HG02884 (cell line): ENCODE data around the gene ZNF839.
"Not testable (repeated sequence)": the region's sequence is repeated elsewhere in the genome, so short reads cannot be mapped to it uniquely, and the experiment has no call there.

Experiments
- ATAC-seq: cut with Tn5 transposase; IDR thresholded peaks from one replicate; pipeline ENCODE4 v1.9.1; 2021; ENCODE audit warnings: mild to moderate bottlenecking, moderate library complexity; ENCODE audit not compliant: unreplicated experiment

Gene ZNF839

DNA sequence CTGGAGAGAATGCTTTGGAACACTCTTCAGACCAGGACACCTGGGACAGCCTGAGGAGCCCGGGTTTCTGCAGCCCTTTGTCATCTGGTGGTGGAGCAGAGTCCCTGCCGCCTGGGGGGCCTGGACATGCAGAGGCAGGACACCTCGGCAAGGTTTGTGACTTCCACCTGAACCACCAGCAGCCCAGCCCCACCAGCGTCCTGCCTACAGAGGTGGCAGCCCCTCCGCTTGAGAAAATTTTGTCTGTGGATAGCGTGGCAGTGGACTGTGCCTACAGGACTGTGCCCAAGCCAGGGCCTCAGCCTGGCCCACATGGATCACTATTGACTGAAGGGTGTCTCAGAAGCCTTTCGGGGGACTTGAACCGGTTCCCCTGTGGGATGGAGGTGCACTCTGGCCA, 22.0 kb downstream of the ZNF839 start:
- no peak for ATAC-seq

DNA sequence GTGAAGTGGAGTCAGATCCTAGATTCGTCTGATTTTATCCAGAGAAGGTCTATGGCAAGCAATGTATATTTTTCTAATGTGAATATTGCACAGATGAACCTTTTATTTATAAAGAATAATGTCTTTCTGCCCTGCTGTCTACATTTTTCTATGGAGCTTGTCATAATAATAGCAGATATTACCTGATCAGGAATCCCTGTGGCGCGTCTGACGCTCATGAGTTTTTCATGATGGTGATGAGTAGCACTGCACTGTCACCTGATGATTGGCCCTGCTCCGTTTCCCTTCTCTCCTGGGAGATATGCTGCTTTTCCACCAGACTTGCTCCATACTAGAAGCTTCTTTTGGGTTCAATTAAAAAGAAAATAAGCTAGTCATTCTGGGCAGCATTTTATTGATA, 22.7 kb downstream of the ZNF839 start:
- ATAC-seq, result no peak

GRCh38 chr14:102344084-102344483, 24.5 kb downstream of the ZNF839 start:
- ATAC-seq, result no peak

GRCh38 chr14:102344485-102344884, 24.9 kb downstream of the ZNF839 start:
- no peak for ATAC-seq

GRCh38 chr14:102345232-102345631, 25.7 kb downstream of the ZNF839 start:
- ATAC-seq, result no peak

GRCh38 chr14:102346645-102347044, 27.1 kb downstream of the ZNF839 start:
- ATAC-seq, result no peak

DNA sequence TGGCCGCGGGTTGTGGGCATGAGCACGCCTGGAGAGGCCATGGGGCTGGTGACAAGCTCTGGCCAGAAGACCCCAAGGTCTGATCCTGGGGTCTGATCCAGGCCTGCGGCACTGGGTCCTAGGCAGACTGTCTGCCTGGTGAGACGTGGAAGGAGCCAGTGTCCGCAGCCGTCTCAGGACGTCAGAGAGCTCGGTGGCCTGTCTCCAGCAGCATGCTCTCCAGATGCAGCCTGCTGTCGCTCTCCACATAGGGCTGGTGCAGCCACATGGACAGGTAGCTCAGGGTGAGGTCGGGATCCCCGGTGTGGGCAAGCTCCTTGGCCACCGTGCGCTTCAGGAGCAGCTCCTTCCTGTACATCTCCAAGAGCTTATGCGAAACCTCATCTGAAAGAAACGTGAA, 28.8 kb downstream of the ZNF839 start:
- no peak for ATAC-seq

DNA sequence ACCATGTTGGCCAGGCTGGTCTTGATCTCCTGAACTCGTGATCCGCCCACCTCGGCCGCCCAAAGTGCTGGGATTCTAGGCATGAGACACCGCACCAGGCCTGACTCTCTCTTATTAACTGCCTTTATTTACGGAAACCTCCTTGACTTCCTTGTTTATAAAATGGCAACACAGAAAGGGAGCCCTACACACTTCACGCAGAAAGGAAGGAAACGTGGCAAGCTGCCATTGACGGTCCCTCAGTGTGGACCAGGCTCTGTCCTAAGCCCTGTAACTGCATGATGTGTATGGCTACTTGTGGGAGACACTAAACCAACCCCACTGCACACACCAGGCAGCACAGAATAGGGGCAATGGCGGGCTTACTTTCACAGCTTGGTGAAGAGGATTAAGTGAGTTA, 31.5 kb downstream of the ZNF839 start:
- no peak for ATAC-seq

DNA sequence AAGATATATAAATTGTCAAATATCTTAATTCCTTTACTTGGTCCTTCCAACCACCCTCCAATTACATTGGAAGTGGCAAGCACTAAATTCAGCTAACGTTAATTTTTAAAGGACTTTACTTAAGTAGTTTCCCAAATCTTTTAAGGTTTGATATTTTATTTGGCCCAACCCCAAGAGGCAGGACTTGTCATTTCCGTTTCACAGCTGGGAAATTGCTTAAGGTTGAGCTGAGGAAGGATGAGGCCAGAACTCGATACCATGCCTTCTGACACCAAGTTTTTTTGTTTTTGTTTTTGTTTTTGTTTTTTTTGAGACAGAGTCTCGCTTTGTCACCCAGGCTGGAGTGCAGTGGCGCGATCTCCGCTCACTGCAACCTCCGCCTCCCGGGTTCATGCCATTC, 32.0 kb downstream of the ZNF839 start:
- not testable (repeated sequence) for ATAC-seq

- ATAC-seq, result no peak
These were observed 32.7 kb downstream of the ZNF839 start for GRCh38 chr14:102352213-102352612.

GRCh38 chr14:102353126-102353619, 33.6 kb downstream of the ZNF839 start:
- ATAC-seq, result no peak

DNA sequence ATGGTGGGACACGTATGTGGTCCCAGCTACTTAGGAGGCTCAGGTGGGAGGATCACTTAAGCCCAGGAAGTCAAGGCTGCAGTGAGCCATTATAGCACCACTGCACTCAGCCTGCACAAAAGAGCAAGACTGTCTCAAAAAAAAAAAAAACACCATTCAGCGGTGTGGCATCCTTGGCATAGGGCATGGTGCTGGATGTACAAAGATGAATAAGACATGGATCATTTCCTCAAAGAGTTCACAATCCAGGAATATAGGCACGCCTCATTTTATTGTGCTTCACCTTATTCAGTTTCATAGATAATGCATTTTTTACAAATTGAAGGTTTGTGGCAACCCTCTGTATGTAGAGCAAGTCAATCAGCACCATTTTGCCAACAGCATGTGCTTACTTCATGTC, 36.7 kb downstream of the ZNF839 start:
- ATAC-seq, result no peak

DNA sequence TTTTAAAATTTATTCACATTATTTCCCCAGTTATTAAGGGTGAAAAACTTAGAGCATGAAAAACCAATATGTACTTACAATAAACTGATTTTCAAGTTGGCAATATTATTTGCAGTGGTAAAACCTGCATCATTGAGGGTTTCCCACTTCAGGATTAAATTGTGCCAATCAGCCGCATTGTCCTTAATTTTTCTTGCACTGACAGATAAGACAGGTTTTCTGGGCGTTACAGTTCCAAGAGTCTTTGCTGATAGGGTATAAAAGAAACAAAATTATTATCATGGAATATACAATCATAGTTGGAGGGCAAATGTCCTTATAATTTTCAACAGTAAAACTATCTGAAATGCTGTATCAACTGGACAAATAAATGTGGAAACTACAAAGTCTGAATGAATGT, 39.8 kb downstream of the ZNF839 start:
- no peak for ATAC-seq

- no peak for ATAC-seq
These were observed 40.8 kb downstream of the ZNF839 start for GRCh38 chr14:102360388-102360787.

DNA sequence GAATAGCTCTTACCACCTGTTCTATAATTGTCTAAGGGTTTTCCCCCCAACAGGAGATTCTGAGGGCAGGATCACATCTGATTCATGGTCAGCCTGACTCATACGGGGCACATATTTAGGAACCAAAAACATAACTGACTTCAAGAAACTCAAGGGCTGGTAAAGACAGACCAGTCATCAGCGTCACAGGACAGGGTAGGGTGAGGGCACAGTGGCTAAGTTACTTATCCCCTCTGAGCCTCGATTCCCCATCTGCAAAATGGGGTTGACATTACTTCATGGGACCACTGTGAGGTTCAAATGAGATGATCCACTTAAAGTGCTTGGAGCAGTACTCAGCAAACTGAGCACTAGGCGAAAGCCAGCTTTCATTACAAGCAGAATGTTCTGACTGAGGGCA, 42.5 kb downstream of the ZNF839 start:
- no peak for ATAC-seq

GRCh38 chr14:102362545-102363181, 43.1 kb downstream of the ZNF839 start, which contains the start of the genes CINP and TECPR2:
Gene CINP, minus strand, starts transcription at chr14:102362890. Its CDS starts 39 bp downstream, at chr14:102362851.
Gene TECPR2, plus strand, starts transcription at chr14:102362941. Its CDS starts 13,781 bp downstream, at chr14:102376722.
- peak; percentile 85 for ATAC-seq

DNA sequence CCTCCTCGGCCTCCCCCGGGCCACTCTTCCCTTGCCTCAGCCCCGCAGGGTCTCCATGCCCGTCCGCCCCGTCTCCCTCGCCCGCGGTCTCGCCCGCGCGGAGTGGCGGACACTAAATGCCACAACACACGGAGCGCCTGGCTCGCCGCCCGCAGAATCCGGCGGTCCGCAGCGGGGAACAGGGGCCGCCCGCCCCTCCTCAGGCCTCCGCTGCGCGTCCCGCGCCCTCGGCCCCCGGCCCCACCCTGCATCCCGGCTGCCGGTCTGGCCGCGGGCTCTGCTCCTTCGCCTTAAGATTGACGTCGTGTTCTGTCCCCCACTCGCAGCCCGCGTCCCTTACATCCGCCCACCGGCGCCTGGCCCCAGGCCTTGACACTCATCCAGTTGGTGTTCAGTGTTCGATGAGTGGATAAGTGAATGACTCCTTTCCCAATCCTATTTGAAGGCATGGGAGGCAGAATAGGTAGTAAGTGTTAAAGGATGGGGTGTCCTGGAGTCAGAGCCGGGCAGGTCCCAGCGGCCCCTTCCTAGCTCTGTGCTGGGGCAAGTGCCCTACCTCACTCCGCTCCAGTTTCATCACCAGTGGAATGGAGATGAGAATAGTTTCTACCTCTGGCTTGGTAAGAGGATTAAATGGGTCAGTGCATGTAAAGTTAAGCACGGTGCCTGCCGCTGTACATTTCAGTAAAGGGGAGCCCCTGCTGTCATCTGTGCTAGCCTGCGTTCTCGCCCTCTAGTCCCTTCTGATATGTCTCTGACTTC, 43.8 kb downstream of the ZNF839 start:
- peak; percentile 17 for ATAC-seq

DNA sequence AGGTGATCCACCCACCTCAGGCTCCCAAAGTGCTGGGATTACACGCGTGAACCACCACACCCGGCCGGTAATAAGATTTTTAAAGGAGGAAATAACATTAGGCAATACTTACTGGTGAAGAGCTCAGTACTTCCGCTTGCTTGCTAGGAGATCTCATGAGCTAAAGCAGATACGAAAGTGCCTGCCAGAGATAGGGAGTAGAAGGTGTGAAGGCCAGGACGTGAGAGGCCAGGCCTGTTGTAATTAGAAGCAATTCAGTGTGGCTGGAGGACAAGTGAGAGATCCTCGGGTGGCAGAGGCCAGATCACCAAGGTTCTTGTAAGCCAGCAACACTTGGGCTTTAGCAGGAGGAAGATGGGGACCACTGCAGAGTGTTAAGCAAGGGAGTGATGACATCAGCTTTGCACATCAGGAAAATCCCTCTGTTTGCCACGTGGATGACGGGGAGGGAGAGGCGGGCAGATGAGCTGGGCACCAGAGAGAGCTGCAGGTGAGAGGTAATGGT, 50.8 kb downstream of the ZNF839 start:
- ATAC-seq, result no peak

- no peak for ATAC-seq
These were observed 51.8 kb downstream of the ZNF839 start for GRCh38 chr14:102371361-102371760.

DNA sequence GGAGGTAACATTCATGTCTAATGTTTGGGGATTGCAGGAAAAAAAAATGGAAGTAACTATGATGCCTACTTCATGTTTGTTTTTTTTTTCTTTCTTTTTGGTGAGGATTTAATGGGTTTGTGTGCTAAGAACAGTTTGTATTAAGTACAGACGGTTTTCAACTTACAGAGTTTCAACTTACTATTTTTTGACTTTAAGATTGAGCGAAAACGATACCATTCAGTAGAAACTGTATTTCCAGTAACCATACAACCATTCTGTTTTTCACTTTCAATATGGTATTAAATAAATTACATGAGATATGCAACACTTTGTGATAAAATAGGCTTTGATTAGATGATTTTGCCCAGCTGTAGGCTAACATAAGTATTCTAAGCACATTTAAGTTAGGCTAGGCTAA, 53.6 kb downstream of the ZNF839 start:
- ATAC-seq, result no peak

GRCh38 chr14:102374264-102374663, 54.7 kb downstream of the ZNF839 start:
- no peak for ATAC-seq

DNA sequence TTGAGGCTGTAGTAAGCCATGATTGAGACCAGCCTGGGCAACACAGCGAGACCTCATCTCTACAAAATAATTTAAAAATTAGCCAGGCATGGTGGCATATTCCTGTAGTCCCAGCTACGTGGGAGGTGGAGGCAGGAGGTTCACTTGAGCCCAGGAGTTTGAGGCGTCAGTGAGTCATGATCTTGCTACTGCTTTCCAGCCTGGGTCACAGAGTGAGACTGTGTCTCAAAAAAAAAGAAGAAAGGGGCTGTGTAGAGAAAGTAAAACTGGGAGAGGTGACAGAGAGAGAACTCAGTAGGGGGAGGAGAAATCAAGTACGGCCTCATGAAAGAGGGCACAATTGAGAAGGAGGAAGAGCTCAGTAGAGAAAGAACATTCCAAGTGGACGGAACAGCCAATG, 55.6 kb downstream of the ZNF839 start:
- ATAC-seq, result no peak
